ENCODE measurements around the gene DHRSX. TPM values are rescaled to one million over a fixed set of nuclear protein-coding genes. Genes with fewer than 3 reads are reported as not detected.
A peak's percentile ranks its signal among the peaks of the same experiment; 100 is the strongest.

DHRSX gene
- 19.3 and 23.9 TPM in 2 replicates for total RNA-seq (2014; rRNA removed; shearing (Covaris generic))

DNA sequence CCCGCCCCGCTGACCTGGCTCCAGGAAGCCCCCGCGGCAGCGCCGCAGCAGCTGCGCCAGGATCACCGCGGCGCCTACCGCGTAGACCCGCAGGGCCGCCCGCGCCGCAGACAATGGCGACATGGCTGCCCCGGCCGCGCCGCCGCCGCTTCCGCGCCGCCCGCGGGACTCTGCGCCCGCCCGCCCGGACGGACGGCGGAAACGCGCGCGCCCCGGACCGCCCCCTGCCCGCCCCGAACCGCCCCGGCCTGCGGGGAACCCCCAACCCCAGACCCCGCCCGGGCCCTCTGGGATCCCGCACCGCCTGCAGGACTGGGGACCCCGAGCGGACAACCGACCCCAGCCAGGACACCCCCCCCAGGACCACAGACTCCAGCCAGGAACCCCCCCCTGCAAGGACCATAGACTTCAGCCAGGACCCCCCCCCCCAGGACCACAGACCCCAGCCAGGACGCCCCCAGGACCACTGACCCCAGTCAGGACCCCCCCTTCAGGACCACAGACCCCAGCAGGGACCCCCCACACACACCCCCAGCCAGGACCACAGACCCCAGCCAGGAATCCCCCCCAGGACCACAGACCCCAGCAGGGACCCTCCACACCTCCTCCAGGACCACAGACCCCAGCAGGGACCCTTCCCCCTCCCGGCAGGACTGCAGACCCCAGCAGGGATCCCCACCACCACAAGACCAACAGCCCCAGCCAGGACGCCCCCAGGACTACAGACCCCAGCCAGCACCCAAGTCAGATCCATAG, at the start of gene DHRSX, which contains the start of gene ZBED1:
DHRSX (minus strand) TSS at position 174 of the 756 bp plus-strand sequence; CDS start at position 123, 51 bp downstream.
ZBED1 (minus strand) TSS at position 174 of the 756 bp plus-strand sequence. CDS start 10,257 bp downstream, outside the sequence.
- no peaks in the 10 kb centered on the region for H3K27me3 ChIP-seq (replicated peaks)
- H3K4me3 ChIP-seq = peak within 1 kb of the TSS; percentile 95
- peaks cover 32% of the 10 kb centered on the region for H3K36me3 ChIP-seq
- DNase-seq (ENCODE audit: low read depth in 1 of 2, low spot score in 2 of 2) = no peak
- H3K27ac ChIP-seq = peak within 1 kb of the TSS; percentile 90
- H3K9me3 ChIP-seq (replicated peaks) = no peaks in the 10 kb centered on the region
- H3K4me1 ChIP-seq (replicated peaks) = peaks cover 27% of the 10 kb centered on the region

GRCh38 chrX:2549876-2550275, 49.1 kb upstream of the DHRSX start:
- Histone ChIP-seq H3K27ac (no peak overlapping the region), H3K36me3 (no peaks in the 10 kb centered on the region), H3K9me3 (replicated peaks) (no peaks in the 10 kb centered on the region), H3K4me1 (replicated peaks) (peaks cover 24% of the 10 kb centered on the region), H3K4me3 (no peak overlapping the region), H3K27me3 (replicated peaks) (no peaks in the 10 kb centered on the region)
- DNase-seq (ENCODE audit: low read depth in 1 of 2, low spot score in 2 of 2) = no peak

DNA sequence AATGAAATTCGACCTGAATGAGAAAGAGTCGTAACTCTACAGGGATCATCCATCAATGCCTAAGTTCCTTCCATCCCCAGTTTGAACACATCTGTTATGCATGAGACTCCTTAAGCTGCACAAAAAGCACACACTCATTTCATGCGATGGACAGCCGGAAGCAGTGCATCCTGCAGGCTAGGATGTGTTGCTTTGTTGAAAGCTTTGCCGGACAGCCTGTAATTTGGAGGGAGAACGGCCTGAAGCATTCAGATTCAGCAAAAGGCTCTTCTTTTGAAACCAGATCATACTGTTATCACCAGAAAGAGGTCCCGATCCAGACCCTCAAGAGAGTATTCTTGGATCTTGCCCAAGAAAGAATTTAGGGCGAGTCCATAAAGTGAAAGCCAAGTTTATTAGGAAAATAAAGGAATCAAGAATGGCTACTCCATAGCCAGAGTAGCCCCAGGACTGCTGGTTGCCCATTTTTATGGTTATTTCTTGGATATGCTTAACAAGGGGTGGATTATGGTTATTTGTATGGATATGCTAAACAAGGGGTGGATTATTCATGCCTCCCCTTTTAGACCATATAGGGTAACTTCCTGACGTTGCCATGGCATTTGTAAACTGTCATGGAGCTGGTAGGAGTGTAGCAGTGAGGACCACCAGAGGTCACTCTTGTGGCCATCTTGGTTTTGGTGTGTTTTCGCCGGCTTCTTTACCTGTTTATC, 48.1 kb upstream of the DHRSX start:
- H3K27me3 ChIP-seq (replicated peaks) = no peaks in the 10 kb centered on the region
- H3K36me3 ChIP-seq = no peaks in the 10 kb centered on the region
- no peaks in the 10 kb centered on the region for H3K9me3 ChIP-seq (replicated peaks)
- H3K27ac ChIP-seq = no peak overlapping the region
- peaks cover 18% of the 10 kb centered on the region for H3K4me1 ChIP-seq (replicated peaks)
- H3K4me3 ChIP-seq = no peak overlapping the region
- DNase-seq (ENCODE audit: low read depth in 1 of 2, low spot score in 2 of 2) = no peak

DNA sequence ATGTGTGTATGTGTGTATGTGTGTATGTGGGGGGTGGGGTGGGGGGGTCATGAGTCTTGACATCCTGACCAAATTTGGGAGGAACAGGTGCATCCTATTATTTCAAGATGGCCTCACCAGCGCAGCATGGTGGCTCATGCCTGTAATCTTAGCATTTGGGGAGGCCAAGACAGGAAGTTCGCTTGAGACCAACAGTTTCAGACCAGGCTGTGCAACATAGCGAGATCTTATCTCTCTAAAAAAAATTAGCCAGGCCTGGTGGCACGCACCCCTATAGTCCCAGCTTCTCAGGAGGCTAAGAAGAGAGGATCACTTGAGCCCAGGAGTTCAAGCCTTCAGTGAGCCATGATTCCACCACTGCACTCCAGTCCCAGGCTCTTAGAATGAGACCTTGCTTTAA, 47.0 kb upstream of the DHRSX start:
- H3K4me3 ChIP-seq = no peak overlapping the region
- H3K36me3 ChIP-seq = no peaks in the 10 kb centered on the region
- H3K27me3 ChIP-seq (replicated peaks) = no peaks in the 10 kb centered on the region
- H3K4me1 ChIP-seq (replicated peaks) = peaks cover 7% of the 10 kb centered on the region
- H3K27ac ChIP-seq = no peak overlapping the region
- H3K9me3 ChIP-seq (replicated peaks) = no peaks in the 10 kb centered on the region
- DNase-seq (ENCODE audit: low read depth in 1 of 2, low spot score in 2 of 2) = no peak

DNA sequence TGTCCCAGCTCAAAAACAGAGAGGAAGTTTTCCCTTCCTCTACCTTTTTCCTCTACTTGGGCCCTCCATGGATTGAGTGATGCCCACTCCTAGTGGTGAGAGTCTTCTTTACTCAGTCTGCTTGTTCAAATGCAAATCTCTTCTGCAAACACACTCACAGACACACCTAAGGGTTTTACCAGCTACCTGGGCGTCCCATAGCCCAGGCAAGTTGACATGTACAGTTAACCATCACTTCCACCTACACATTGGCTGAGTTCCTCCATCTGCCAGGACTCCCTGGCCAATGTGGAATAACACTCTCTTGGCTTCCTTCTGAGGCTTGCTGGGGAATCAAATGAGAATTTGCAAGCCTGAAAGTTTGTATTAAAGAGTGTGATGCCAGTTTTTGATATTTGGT, 45.7 kb upstream of the DHRSX start:
- no peaks in the 10 kb centered on the region for H3K36me3 ChIP-seq
- no peak overlapping the region for H3K4me3 ChIP-seq
- DNase-seq (ENCODE audit: low read depth in 1 of 2, low spot score in 2 of 2) = no peak
- no peaks in the 10 kb centered on the region for H3K27me3 ChIP-seq (replicated peaks)
- H3K27ac ChIP-seq = no peak overlapping the region
- no peaks in the 10 kb centered on the region for H3K9me3 ChIP-seq (replicated peaks)
- no peaks in the 10 kb centered on the region for H3K4me1 ChIP-seq (replicated peaks)

- Histone ChIP-seq H3K9me3 (replicated peaks) (no peaks in the 10 kb centered on the region), H3K36me3 (no peaks in the 10 kb centered on the region), H3K4me1 (replicated peaks) (no peaks in the 10 kb centered on the region), H3K4me3 (no peak overlapping the region), H3K27me3 (replicated peaks) (no peaks in the 10 kb centered on the region), H3K27ac (no peak overlapping the region)
- DNase-seq (ENCODE audit: low read depth in 1 of 2, low spot score in 2 of 2) = no peak
These were observed 44.4 kb upstream of the DHRSX start for GRCh38 chrX:2545144-2545543.

DNA sequence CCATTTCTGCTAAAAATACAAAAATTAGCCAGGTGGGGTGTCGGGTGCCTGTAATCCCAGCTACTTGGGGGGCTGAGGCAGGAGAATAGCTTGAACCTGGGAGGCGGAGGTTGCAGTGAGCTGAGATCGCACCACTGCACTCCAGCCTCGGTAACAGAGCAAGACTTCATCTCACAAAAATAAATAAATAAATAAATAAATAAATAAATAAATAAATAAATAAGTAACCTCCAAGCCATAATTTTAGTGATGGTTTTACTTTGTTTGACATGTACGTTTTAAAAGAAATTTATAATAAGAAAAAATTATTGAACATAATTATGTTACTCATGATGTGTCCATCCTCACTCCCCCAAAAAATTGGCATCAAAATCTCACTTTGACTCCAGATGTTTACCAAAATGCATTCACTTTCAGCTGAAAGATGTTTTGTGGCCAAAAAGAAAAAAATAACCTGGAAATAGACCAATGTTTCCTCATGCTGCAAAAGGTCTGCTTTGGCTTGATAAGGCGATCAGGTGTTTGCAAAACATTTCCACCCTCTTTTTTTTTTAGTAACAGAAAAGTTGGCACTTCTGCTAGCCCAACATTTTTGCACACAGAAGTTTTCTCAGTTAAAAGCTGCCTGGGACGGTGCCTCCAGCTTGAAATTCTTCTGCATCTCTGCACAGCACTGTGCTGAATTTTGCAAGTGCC, 42.2 kb upstream of the DHRSX start:
- Histone ChIP-seq H3K4me3 (no peak overlapping the region), H3K4me1 (replicated peaks) (no peaks in the 10 kb centered on the region), H3K27ac (no peak overlapping the region), H3K36me3 (no peaks in the 10 kb centered on the region), H3K27me3 (replicated peaks) (no peaks in the 10 kb centered on the region), H3K9me3 (replicated peaks) (no peaks in the 10 kb centered on the region)
- DNase-seq (ENCODE audit: low read depth in 1 of 2, low spot score in 2 of 2) = no peak

DNA sequence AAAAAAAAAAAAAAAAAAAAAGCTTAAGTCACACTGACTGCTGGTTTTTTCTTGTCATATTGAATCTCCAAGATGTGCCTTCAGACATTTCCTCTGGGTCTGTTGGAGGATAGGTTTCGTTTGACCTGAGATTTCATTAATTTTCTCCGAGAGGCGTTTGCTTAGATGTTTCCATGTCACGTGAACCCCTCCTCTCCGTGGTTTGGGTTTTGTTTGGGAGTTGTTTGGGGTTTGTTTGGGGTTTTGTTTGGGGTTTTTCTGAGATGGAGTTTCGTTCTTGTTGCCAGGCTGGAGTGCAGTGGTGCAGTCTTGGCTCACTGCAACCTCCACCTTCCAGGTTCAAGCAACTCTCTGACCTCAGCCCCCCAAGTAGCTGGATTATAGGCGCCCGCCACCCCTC, 40.8 kb upstream of the DHRSX start:
- Histone ChIP-seq H3K4me3 (no peak overlapping the region), H3K9me3 (replicated peaks) (no peaks in the 10 kb centered on the region), H3K27ac (no peak overlapping the region), H3K27me3 (replicated peaks) (no peaks in the 10 kb centered on the region), H3K36me3 (no peaks in the 10 kb centered on the region), H3K4me1 (replicated peaks) (no peaks in the 10 kb centered on the region)
- no peak for DNase-seq (ENCODE audit: low read depth in 1 of 2, low spot score in 2 of 2)

DNA sequence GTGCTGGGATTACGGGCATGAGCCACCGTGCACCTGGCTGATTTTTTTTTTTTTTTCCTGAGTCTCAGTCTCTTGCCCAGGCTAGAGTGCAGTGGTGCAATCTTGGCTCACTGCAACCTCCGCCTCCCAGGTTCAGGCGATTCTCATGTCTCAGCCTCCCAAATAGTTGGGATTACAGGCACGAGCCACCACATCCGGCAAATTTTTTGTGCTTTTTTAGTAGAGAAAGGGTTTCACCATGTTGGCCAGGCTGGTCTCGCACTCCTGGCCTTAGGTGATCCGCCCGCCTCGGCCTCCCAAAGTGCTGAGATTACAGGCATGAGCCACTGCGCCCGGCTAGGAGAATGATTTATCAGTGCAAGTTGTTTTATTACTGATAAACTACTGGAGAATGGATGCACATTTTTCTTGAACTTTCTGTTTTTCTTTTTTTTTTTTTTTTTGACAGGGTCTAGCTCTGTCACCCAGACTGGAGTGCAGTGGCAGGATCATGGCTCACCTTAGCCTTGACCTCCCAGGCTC, 39.7 kb upstream of the DHRSX start:
- no peaks in the 10 kb centered on the region for H3K36me3 ChIP-seq
- H3K9me3 ChIP-seq (replicated peaks) = no peaks in the 10 kb centered on the region
- H3K27me3 ChIP-seq (replicated peaks) = no peaks in the 10 kb centered on the region
- no peak overlapping the region for H3K4me3 ChIP-seq
- no peak for DNase-seq (ENCODE audit: low read depth in 1 of 2, low spot score in 2 of 2)
- no peaks in the 10 kb centered on the region for H3K4me1 ChIP-seq (replicated peaks)
- no peak overlapping the region for H3K27ac ChIP-seq

DNA sequence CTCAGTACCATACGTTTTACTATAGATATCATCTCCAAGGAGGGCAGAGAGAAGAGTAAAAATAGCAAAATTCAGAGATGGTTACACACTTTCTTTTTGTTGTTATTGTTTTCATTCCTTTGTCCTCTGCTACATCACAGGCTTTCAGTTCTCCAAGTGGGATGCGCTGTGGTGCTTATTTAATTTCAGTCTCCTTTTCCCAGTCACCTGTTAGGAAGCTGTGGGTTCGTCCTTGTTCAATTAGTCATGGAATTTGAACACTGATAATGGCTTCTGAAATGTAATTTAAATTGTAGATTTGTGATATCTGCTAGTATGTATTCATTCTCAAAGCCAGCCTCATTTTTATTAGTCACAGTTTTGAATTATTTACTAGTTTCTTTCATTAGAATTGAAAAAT, 38.8 kb upstream of the DHRSX start:
- H3K4me3 ChIP-seq = no peak overlapping the region
- H3K9me3 ChIP-seq (replicated peaks) = no peaks in the 10 kb centered on the region
- no peak for DNase-seq (ENCODE audit: low read depth in 1 of 2, low spot score in 2 of 2)
- H3K27ac ChIP-seq = no peak overlapping the region
- no peaks in the 10 kb centered on the region for H3K27me3 ChIP-seq (replicated peaks)
- no peaks in the 10 kb centered on the region for H3K36me3 ChIP-seq
- no peaks in the 10 kb centered on the region for H3K4me1 ChIP-seq (replicated peaks)

GRCh38 chrX:2538031-2538757, 37.4 kb upstream of the DHRSX start:
- Histone ChIP-seq H3K36me3 (no peaks in the 10 kb centered on the region), H3K27ac (no peak overlapping the region), H3K9me3 (replicated peaks) (no peaks in the 10 kb centered on the region), H3K27me3 (replicated peaks) (no peaks in the 10 kb centered on the region), H3K4me1 (replicated peaks) (no peaks in the 10 kb centered on the region), H3K4me3 (no peak overlapping the region)
- DNase-seq (ENCODE audit: low read depth in 1 of 2, low spot score in 2 of 2) = no peak

DNA sequence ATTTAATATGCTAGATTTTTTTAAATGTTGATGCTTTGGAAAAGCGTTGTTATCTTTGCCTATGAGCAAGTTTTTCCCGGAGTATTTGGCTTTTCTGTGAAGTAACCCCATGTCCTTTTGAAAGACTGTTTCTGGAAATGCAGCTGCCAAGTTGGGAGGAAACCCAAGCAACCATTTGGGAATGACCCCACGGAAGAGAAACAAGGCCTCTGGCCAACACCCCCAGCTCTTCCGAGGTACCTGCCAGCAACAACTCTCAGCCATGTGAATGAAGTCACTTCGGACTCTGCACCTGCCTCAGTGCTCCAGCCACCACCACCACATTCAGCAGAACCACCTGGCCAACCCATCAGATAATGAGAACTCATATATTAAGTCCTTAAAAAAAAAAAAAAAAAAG, 36.2 kb upstream of the DHRSX start:
- Histone ChIP-seq H3K4me1 (replicated peaks) (no peaks in the 10 kb centered on the region), H3K27ac (no peak overlapping the region), H3K36me3 (no peaks in the 10 kb centered on the region)

DNA sequence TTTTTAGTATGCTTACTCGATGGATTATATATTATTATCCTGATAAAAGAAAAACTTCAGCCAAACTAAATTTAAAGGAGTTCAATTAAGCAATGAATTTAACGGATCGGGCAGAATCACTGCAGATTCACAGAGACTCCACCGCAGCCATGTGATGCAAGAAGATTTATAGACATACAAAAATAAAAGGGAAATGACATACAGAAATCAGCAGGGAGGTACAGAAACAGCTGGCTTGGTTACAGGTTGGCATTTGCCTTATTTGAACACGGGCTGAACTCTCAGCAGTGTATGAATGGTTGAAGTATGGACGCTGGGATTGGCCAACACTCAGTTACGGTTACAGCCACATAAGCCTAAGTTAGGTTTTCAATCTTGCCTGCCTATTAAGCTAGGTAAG, 35.4 kb upstream of the DHRSX start:
- Histone ChIP-seq H3K9me3 (replicated peaks) (no peaks in the 10 kb centered on the region), H3K27me3 (replicated peaks) (no peaks in the 10 kb centered on the region), H3K36me3 (no peaks in the 10 kb centered on the region), H3K4me3 (no peak overlapping the region), H3K27ac (no peak overlapping the region), H3K4me1 (replicated peaks) (no peaks in the 10 kb centered on the region)
- DNase-seq (ENCODE audit: low read depth in 1 of 2, low spot score in 2 of 2) = no peak

More for the DNA sequence above, 36.2 kb upstream of the DHRSX start:
- Histone ChIP-seq H3K4me3 (no peak overlapping the region), H3K9me3 (replicated peaks) (no peaks in the 10 kb centered on the region), H3K27me3 (replicated peaks) (no peaks in the 10 kb centered on the region)
- no peak for DNase-seq (ENCODE audit: low read depth in 1 of 2, low spot score in 2 of 2)

All from SJSA1 (cell line).